SK-N-MC (cell line): ENCODE results near the gene CNOT6L.

ENCODE experiments used
- EZH2 ChIP-seq: fragments of 200-600 bp; sonication (generic); IDR thresholded peaks from one replicate; pipeline ENCODE4 v1.6.1; 2017; ENCODE audit warnings: antibody characterized with exemption
- POLR2AphosphoS5 ChIP-seq: IDR thresholded peaks from 2 replicates; pipeline ENCODE4 v1.6.1; 2012; ENCODE audit warnings: mild to moderate bottlenecking, low read depth, low read length, borderline replicate concordance

- no peak for TF ChIP-seq POLR2AphosphoS5
- TF ChIP-seq EZH2 = no peak
Measured at GRCh38 chr4:77728420-77728819, 90.7 kb downstream of the CNOT6L start.
